Measurements from ENCODE around the gene SEMA3C. TPM values are rescaled to one million over a fixed set of nuclear protein-coding genes. Genes with fewer than 3 reads are reported as not detected.
"Not testable (repeated sequence)": the region's sequence is repeated elsewhere in the genome, so short reads cannot be mapped to it uniquely, and the experiment has no call there.

SEMA3C gene
- polyA plus RNA-seq, 12 donors, result 125 to 230 (median 184) TPM

DNA sequence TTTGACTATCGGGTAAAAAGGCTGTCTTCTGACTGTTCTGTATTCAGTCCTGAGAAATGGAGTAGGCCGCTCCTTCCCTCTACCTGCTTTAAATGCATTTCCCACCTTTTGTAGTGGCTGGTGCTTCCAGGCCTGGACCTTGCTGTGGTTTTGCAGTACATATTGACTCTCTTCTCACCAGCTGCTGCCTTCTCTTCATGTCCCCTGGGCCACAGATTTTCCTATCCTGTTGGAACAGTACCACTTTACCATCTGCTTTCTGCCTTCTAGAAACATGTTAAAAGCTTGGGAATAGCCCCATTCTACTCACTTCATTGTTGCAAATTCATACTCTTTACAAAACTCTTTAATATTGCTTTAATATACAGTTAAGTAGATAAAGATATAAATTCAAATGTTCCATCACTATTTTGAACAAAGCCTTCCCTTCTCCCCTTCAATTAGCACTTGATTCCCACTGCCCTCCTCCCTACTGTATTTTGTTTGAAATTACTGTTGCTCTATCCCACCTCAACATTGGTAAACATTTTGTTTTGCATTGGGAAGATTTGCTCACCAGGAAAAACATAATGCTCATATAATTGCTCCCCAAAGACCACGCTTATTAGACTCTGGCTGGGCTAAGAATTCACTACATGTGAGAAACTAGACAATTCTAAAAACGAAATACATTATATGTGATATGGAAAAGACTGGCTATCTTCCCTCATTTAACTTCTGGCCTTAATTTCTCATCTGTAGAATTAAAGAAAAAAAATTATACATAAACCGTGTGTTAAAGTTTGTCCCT, 17.3 kb upstream of the SEMA3C start:
- no peak for DNase-seq

DNA sequence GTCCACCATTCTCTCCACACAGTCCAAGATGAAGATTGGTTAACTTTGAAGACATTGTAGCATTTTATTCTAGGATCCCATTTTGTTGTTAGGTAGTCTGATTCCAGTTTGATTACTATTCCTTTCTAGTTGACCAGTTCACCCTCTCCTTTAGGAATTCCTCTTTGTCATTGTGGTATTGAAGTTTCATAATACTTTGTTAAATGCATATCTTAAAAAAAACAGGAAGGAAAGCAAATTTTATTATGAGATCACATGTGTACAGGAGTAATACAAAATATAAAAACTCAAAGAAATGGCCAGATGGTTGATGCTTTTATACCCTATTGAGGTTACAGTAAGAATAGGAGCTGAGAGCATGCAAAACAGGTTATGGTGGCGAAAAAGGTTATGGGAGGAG, 15.5 kb upstream of the SEMA3C start:
- DNase-seq, result no peak

DNA sequence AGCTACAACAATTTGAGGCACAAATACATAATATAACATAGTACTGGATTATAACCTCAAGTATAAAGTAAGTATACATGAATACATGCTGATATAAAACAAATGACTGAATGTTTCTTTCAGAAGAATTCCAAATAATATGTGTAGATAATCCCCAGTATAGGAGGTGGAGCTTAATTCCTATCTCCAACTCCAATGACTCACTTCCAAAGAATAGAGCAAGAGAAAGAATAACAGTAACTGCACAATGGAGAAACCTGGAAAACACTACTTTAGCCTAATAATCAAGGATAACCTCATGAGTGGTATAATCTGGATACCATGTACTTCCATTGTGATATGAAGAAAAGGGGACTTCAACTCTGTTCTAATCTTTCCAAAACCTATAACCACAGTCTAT, 13.7 kb upstream of the SEMA3C start:
- DNase-seq, result no peak

- DNase-seq, result no peak
Measured at GRCh38 chr7:80929619-80930018, 10.8 kb upstream of the SEMA3C start.

DNA sequence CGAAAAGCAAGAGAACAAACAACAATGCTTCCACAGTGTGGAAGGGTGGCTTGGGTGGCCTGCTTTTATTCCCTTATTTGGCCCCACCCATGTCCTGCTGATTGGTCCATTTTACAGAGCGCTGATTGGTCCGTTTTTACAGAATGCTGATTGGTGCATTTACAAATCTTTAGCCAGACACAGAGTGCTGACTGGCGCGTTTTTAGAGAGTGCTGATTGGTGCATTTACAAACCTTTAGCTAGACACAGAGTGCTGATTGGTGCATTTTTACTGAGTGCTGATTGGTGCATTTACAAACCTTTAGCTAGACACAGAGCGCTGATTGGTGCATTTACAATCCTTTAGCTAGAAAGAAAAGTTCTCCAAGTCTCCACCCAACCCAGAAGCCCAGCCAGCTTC, 8.1 kb upstream of the SEMA3C start:
- not testable (repeated sequence) for DNase-seq

DNA sequence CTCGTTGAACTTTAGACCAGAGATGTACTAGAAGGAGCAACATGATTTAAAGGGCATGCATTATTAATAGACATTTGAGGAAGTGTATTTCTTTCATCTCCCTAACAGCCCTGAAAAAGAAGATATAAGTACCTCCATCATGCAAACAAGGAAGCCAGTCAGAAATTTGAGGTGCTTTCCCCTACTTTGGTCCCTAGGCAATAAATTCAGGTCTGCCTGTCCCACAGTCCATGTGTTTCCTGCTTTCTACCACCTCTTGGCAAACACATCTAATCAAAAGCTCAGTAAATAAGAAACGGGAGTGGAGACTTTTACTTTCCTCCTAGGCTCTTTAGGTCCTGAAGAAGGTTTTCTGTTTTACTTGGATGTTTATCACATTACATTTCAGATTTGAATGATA, 5.2 kb upstream of the SEMA3C start:
- no peak for DNase-seq

DNA sequence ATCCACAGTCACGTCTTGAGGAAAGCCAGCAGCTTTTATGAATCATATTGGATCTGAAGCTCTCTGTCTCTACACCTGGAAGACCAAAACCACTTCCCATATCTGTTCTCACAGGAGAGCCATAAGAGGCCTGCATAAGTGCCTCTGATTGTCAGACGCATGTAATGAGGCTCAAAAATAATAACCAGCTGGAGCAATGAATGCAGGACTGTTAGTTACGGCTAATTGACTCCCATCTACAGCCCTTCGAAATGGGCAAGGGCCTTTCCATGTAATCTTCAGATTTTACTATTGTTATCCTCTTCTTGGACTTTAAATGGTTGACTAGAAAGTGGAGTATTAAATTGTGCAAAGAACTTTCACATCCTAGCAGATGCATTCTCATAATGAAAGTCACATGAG, 4.4 kb upstream of the SEMA3C start:
- no peak for DNase-seq

GRCh38 chr7:80922253-80923049, 3.6 kb upstream of the SEMA3C start:
- no peak for DNase-seq

DNA sequence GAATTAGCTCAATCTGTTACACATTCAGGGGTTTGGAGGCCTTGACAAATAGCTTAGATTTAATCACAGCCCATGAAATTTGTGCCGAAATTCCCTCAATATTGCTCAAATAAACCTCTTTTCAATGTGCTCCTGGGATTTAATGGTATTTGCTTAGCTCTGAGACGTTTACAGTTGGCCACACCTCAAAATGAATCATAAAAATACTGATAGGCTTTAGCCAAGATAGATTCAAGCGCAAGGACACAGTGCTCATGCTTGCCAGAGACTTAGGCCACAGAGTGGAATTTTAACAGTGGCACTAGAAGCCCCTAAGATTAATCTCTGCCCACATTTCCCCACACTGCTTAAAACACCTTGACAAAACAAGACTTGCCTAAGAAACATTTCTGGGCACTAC, 2.3 kb upstream of the SEMA3C start:
- no peak for DNase-seq

GRCh38 chr7:80918399-80918798, 452 bp downstream of the SEMA3C start:
- DNase-seq, result peak; percentile 61

- peak; percentile 71 for DNase-seq
Measured at GRCh38 chr7:80916770-80917741, 1.8 kb downstream of the SEMA3C start.

- DNase-seq, result no peak
Measured at GRCh38 chr7:80910228-80910627, 8.6 kb downstream of the SEMA3C start.

GRCh38 chr7:80908360-80908797, 10.5 kb downstream of the SEMA3C start:
- no peak for DNase-seq

- no peak for DNase-seq
Measured at GRCh38 chr7:80907612-80908011, 11.2 kb downstream of the SEMA3C start.

- no peak for DNase-seq
Measured at GRCh38 chr7:80907141-80907601, 11.7 kb downstream of the SEMA3C start.

DNA sequence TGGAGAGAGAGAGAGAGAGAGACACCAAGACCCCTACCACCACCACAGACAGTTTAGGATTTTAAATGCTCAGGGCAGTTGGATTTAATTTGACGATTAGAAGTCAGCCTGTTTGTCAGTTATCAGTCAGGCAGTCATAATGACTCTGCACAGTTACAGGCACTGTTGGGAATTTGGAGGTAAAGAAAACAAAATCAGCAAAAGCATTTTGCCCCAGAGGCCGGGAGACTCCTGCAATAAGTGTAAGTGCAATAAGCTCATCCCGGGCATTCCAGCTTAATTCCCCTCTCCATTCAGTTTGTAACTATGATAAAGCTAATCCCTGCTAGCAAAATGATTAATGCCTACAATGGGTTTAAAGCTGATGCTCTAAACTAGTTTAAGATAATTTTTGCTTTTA, 13.5 kb downstream of the SEMA3C start:
- no peak for DNase-seq

GRCh38 chr7:80902716-80903308, 16.0 kb downstream of the SEMA3C start:
- DNase-seq, result no peak

DNA sequence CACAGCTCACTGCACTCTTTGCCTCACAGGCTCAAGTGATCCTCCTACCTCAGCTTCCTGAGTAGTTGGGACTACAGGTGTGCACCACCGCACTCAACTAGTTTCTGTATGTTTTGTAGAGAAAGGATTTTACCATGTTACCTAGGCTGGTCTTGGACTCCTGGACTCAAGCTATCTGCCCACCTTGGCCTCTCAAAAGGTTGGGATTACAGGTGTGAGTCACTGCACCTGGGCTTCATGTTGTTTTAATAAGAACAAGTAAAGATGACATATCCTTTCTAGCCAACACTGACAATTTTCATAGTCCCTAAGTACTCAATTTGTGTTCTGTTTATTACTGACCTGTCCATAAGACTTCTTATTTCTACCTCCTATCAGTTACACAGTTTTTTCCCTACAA, 16.8 kb downstream of the SEMA3C start:
- DNase-seq, result no peak

- DNase-seq, result no peak
Measured at GRCh38 chr7:80900583-80901576, 18.0 kb downstream of the SEMA3C start.

Data from muscle of arm (tissue), 12 donors.